Lung microvascular endothelial cell (primary cell): ENCODE measurements around the gene GALR2. TPM values are rescaled to one million over a fixed set of nuclear protein-coding genes. Genes with fewer than 3 reads are reported as not detected.
"Not testable (repeated sequence)": the region's sequence is repeated elsewhere in the genome, so short reads cannot be mapped to it uniquely, and the experiment has no call there.

Experiments
- DNase-seq, 2 donors: peaks; one replicate each; pipeline versions ENCODE4 v3.0.0 to v3.0.0-alpha.2; 2010; ENCODE audit warnings: low read depth in 2 of 2
- total RNA-seq: library from RNA; depleted of rRNA; stranded (reverse); fragments of >200 nt; gene quantifications from 2 replicates; pipeline ENCODE4 v1.2.1, GENCODE V29; 2014

Gene GALR2
- under 0.01 and 0.20 TPM in 2 replicates for total RNA-seq

GRCh38 chr17:76074390-76075363, at the start of gene GALR2:
Gene GALR2 (plus strand): TSS chr17:76074781. CDS start chr17:76074884, 103 bp downstream.
- no peak for DNase-seq

DNA sequence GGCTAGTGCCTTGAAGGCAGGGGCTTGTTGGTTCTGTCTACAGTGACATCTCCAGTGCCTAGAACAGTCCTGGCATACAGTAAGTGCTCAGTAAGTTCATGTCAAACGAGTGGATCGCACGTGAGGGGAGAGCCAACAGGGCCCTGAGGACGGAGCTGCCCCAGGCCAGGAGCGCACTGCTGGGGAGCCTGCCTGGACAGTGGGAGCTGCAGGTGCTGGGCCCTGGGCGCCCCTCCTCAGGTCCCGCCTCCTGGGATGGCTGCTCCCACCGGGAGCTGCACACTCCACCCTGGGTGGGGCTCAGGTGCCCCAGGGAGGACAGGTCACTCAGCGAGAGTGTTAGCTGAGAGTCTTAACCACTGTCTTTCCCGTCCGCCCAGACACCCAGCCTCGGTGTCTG, 49.3 kb upstream of the GALR2 start:
- DNase-seq = no peak

- DNase-seq = no peak
Measured at GRCh38 chr17:76026714-76027158, 47.8 kb upstream of the GALR2 start.

DNA sequence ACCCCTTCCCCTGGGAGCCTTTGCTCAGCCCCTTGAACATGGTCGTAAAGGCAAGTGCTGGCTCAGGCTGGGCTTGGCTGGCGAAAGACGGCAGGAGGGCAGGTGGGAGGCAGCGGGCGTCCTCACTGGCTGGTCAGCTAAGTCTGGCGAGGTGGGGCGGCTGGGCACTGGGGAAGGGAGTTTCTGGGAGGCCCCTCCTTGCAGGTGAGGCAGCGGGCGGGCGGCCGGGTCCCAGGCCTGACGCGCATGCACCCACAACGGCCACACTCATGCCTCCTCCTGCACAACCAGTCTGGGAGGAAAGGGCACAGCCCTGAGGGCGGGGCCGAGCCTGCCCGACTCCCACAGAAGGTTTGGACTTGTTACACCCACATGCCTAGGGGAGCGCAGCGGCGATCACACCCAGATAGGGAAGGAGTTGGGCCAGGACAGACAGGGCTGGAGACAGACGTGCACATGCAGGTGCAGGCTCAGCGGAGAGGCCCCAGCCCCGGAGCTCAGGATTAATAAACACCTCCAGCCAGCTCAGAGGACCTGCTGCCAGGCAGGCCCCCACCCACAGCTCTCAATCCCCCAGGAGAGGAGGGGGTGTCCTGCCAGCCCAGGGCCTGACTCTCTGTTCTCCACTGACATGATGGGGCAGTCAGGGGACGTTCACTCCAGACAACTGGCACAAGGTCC, 47.3 kb upstream of the GALR2 start, which contains the start of gene EVPL:
Gene EVPL (minus strand): TSS at position 148 of the 681 bp plus-strand sequence. CDS start 108 bp downstream, at position 40.
- no peak for DNase-seq

- DNase-seq = peak in 1 of 2 donors; percentile 28
Measured at GRCh38 chr17:76032073-76032779, 42.4 kb upstream of the GALR2 start.

DNA sequence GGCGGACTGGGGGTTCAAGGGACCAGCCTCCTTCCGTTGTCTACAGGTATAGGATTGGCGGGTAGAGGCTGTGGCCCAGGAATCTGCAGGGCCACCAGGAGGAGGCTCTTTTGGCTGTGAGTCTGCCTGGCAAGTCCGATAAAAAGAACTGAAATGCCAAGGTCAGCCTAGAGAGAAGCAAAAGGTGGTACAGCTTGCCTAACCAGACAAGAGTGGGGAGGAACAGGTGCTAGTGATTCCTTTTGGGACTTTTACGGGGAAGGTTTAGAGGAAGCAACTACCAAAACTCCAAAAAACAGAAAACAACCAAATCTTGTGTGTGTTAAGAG, 41.8 kb upstream of the GALR2 start:
- DNase-seq = no peak

- DNase-seq = no peak
Measured at GRCh38 chr17:76033139-76033538, 41.4 kb upstream of the GALR2 start.

DNA sequence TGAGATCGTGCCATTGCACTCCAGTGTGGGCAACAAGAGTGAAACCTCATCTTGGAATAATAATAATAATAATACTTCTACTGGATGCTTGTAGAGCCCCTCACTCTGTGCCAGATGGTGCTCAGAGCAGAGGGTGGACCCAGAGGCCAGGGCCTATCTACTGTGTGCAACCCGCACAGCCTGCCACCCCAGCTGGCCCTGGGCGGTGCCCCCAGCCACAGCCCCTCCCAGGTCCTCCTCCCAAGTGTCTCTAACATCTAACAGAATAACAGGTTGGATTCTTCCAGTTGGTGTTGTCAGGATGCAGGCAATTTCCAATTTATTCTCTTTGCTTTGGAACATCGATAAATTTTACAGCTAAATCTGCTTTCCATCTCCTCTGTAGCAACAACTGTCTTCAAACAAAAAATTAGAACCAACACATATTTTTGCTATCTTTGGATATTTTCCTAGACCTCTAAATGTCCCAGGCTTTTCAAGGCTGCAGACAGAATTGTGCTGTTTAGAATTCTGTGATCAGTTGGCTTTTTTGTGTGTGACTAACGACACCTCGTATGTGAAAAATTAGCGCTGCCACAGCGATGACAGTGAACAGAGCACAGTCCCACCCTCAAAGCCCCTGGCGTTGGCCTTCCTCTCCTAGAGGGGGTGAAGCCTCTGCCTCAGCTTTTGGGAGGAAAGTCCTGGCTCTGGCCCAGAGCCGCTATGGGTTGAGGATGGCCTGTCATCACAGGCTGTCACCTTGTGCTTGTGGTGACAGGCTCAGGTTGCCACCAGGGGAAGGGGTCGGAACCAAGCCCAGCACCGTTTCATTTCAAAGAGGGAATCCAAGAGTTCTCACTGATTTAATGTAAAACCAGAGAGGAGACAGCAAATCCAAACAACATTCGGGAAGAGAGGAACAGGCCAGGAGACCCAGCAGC, 39.9 kb upstream of the GALR2 start:
- no peak for DNase-seq

DNA sequence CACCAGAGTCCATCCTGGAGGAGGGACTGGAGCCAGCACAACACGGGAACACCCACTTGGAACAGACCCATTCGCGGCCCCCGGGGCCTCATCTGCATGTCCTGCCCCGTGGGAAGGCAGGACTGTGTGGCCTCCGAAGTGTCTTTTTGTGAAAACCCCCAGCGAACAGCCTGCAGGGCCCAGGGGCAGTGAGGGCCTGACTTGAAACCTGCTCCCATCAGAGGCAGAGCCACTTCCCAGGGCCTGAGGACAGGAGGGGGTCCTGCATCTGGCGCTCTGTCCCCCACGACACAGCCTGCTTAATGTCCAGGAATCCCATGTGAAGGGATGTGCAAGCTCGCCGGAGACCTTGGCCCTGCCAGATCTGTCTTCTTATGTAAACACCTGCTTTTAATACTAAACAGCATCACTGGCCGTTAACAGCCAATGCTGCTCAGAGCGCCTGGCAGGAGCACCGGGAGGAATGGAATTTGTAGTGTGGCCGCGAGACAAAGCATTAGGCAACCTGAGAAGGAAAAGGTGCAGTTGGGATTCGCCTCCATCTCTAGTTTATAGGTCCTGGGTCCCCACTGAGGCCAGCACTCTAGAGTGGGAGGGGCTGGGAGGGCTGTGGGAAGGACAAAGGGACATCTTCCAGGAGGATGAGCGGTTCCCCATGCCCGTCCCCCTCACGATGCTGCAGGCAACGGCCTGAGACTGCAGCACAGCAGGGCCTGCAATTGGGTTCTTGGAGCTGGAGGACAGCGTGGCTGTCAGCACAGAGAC, 37.9 kb upstream of the GALR2 start:
- DNase-seq = no peak

DNA sequence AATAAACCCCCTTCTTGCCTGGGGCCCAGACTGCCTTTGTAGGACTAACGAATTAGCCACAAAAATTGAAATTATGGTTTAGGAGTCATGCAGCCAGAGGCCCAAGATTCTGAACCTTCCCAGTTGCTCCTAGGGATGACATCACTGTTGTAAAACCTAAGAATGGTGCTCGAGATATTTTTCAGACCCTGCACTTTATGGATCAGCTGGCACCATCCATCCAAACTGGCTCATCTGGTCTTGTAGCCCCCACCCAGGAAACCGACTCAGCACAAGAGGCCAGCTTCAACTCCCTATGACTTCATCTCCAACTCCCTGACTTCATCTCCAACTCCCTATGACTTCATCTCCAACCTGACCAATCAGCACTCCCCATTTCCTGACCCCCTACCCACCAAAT, 36.5 kb upstream of the GALR2 start:
- DNase-seq = no peak

DNA sequence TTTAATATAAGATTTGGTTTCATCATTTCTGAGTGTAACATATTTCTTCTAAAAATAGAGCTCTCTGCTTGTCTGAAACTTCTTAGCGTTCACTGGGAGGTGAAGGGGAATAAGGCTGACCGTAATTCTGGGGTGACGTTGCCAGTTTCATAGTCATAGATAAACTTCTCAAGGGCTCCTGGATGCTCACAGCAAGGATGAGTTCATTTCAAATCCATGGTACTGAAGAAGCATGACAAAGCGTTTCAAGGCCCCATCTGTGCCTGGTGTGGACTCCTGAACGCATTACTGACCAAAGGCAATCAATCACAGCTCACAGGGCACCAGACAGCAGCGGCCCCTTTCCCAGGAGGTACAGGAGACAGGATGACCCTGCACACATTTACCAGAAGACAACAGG, 35.5 kb upstream of the GALR2 start:
- DNase-seq = no peak

DNA sequence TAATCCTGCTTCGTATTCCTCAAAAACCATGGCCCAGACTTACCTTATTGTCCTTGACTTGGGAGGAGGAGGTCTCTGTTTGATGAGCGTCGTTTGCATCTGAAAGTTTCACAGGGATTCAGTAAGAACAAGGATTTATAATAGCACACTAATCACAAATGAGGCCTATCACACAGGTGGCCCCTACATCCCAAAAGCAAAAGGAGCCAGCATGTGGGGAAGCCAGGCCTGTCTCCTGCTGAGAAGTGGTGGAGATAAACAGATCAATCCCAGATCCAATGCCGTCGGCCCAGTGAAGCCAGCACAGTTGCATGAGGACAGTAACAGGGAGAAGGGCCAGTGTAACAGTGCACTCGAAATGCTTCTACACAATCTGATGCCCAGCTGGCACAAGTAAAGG, 34.2 kb upstream of the GALR2 start:
- no peak for DNase-seq

- DNase-seq = not testable (repeated sequence)
Measured at GRCh38 chr17:76042868-76043267, 31.7 kb upstream of the GALR2 start.

- not testable (repeated sequence) for DNase-seq
Measured at GRCh38 chr17:76044475-76045007, 30.0 kb upstream of the GALR2 start.

- DNase-seq = no peak
Measured at GRCh38 chr17:76046064-76046463, 28.5 kb upstream of the GALR2 start.

DNA sequence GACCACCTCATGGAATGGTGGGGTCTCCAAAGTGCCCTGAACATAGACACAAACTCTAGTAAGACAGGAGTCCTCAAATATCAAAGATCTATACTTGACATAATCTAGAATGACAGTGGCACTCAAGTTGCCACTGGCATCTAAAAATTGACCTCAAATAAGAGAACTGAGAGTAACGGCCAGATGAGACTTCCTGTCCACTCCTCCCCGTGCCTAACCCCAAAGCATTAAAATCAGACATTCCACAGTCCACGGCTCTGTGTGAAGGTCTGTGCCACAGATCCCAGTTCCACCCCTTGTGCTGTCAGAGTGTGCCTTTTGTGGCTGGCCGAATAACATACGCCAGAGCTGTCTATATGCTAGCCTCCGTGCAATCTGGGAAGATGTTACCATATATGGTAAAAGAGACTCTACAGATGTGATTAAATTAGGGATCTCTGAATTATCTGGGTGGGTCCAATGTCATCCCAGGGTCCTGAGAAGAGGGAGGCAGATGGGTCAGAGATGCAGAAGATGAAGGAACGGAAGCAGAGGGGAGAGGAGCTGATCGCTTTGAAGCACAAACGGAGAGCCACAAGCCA, 26.5 kb upstream of the GALR2 start:
- DNase-seq = no peak

GRCh38 chr17:76048711-76049110, 25.9 kb upstream of the GALR2 start:
- DNase-seq = peak in 1 of 2 donors; percentile 48

- no peak for DNase-seq
Measured at GRCh38 chr17:76049239-76049638, 25.3 kb upstream of the GALR2 start.

DNA sequence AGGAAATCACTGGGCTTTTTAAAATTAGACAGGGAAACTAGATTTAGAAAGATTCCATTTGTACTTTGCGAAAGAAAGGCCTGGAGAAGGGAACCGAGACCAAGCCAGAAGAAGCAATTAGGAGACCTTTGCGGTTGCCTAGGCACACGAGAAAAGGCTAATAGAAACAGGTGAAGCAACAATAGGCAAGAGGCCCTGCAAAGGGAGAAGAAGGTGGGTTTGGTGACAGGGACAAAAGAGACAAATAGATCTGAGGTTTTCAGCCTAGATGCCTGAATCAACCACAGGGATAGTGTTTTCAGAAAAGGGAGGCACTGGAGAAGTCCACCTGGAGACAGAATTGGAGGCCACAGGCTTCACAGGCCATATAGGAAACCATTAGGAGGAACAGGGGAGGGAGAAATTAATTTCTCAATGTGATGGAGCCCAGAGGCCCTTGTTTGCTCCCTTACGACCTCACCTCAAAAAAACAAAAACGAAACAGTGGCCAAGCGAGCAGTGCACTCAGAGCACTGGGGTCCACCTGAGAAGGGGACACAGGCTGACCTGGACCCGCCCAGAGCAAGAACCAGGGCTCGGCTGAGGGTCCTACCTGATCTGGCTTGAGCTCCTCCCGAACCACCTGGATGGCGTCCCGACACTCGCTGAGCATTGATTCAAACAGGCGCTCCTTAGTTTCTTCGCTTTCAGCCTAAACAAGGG, 24.6 kb upstream of the GALR2 start:
- no peak for DNase-seq
